ENCODE data around the gene KCNAB2.

Gene KCNAB2

DNA sequence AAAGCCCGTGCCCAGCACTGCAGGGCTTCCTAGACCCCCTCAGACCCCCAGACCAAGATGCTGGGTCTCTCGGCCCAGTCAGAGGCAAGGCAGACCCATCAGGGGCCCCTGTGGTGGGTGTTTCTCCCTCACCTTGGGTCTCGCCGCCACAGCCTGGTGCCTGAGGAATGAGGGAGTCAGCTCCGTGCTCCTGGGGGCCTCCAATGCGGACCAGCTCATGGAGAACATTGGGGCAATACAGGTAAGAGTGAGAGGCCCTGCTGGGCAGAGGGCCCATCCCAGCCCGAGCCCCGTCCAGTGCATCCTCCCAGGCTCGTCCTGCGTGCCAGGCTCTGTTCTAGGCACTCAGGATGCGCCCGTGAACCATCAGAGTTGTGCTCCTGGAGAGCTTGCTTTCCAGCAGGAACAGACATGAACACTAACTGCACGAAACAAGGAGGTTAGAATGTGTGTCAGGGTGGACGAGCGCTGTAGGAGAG lies 51.5 kb downstream of the KCNAB2 start:
- no peak for DNase-seq (ENCODE audit: low read depth)

DNA sequence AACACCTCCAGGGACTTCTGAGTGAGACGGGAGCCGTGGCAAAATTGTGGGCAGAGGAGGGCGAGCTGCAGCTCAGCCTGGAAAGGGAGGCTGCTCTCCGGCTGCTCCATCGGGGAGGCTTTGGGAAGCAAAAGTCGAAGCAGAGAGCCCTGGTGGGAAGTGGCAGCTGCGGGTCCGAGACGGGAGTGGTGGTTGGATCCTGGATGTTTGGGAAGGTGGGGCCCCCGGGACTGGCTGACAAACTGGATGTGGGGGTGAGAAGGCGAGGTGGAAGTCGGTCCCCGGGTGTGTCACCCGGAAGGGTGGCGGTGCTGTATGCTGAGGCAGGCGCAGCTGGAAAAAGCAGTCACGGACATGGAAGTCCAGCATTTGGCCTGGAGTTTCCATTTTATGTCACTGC lies 52.1 kb downstream of the KCNAB2 start:
- DNase-seq (ENCODE audit: low read depth) = no peak

DNA sequence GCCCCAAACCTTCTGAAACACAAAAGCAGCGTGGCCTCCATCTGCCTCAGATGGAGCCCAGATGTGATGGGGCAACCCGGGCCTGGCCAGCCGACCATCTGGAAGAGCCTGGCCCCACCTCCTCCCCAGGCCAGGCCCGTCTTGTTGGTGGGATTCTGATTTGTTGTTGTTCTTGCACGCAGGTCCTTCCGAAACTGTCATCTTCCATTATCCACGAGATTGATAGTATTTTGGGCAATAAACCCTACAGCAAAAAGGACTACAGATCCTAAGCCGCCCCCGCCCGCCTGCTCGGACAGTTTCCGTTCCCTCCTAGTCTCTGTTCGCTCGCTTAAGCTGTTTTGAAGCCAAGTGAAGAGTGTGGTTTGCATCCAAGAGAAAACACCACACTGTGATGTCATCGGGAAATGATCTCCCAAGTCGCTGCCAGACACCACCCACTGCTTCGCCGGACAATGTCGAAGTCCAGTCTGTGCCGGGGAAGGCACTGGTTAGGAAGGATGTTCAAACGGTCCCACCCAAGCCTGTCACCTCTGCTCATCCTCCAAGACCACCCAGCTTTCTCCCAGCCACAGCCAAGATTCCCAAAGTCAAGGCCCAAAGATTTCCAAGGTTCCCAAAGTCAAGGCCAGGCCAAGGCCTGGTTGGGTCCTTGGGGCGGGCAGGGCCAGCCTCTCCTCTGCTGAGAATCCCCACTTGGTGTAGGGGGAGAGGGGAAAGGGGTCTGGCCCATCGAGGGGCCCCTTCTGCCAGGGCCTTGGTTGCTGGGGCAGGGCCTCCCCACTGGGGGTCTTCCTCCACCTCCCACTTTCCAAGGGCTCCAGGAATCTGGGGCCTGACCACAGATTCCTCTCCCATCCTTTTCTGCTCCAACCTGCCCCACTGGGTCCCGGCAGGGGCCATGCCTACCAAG lies 52.9 kb downstream of the KCNAB2 start:
- DNase-seq (ENCODE audit: low read depth) = no peak

DNA sequence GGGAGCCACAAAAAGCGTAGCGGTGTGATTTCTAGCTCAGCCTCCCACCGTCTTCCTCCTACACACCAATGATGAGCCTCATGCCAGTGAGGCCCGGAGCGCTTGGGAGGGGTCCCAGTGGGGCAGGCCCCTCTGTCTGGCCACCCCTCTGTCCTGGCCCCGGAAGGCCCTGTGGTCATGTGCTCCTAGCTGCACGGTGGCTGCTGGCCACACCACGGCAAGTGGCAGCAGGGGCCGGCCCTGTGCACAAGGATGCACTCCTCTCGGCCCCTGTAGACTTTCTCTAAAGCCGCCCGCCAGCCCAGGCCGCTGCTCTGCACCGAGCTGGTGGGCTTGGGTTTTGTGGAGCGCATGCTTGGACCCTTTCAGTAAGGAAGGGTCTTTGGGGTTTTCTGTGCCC lies 53.6 kb downstream of the KCNAB2 start:
- DNase-seq (ENCODE audit: low read depth) = no peak

DNA sequence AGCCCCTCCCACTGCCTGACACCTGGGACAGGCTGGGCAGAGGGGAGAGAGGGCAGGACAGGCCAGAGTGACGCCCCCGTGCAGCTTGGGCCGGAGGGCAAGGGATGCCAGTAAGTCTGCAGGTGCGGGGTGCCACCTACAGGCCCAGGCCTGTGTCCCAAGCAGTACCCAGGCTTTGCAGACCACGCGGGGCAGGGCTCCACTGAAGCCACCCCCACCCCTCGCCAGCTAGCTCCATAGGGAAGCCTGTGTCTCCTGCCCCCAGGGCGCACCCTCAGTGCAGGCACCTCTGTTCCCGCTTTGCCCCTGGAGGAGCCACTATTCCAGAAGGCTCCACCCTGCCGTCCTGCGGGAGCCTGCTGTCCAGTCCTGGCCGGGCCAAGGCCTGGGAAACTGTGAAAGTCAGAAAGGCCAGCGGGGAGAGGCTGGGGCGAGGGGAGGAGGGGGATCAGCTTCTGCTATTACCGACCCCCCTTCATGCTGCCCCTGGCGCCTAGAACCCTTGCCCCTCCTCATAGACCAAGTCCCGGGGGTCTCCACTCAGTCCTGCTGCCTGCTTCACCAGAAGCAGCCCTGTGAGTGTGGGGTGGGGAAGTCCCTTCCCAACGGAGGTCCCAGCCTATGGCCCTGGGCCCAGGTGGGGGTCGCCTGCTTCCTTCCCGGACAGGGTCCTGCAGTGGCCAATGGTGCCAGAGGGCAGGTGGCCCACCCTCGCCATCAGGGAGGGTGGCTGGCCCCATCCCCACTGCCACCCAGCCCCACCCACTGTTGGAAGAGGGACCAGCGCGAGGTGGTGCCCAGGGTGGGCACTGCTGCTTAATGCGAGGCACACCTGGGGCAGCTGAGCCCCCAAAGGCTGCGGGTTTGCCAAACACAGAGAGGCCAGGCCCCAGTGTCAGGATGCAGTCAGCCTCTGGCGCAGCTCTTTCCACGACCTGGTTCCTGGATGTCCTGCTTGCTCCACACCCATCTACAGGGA lies 54.4 kb downstream of the KCNAB2 start:
- no peak for DNase-seq (ENCODE audit: low read depth)

DNA sequence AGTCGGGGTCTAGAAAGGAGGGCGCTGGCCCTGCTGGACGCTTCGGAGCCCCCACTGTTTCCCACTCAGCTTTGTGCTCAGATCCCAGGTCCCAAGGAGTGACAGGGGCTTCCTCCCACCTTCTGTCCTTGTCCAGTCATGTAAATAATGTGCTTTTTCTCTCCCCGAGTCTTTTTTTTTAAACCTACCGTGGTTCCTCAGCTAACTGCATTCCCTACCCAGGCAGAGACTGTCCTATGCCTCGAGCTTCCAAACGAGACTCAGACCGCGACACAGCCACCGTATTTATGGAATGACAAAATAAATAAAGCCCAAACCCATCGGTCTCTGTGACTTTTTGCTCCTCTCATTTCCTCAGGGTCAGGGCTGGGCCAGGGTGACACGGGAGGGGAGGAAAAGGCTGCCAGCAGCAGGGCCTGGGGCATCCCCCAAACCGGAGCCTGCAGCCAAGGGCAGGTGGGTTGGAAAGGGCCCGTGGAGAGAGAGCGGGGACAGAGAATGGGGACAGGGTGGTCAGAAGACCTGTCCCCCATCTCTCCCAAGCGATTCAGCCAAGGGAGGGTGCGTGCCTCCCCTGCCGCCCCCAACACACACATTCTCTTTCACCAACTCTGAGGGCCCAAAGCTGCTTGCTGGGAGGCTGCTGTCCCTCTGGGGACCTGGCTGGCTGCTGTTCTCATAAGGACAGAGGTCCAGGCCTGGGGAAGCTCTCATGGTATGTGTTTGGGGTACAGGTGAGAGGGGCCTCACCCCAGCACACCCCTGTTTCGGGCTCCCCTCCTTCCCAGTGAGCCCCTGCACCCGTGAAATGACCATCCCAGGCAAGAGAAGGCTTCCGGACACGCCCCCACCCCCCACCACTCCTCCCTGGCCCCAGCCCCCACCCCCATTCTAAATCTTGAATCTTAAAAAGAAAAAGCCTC lies 55.4 kb downstream of the KCNAB2 start:
- DNase-seq (ENCODE audit: low read depth) = no peak

DNA sequence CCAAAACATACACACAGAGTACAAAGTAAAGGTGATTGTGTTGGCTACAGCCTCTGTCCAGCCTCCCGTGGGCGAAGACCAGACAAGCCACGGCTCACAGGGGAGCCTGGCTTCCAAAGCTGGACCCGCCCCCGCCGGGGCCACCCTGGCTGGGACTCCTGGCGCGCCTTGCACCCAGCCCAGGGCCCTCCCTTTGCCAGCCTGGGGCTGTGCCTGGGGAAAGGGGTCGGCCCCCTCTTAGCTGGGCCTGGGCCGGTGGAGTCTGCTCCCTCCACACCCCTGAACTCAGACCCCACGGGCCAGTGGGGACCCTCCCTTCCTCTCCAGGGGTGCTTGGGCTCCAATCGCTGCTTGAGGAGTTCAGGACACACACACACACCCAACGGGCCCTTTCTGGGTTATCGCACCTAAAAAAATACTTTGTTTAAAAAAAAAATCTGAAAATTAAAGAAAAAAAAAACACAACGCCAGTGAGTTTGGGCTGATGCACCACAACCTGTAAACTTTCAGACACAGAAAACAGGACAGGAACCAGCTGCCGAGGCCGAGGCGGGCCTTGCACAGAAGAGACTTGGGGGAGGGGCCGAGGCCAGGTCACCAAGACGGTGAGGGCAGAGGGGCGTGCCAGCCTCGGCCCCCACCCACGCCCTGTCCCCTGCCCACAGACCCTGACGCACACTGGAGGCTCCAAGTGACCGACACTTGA lies 56.3 kb downstream of the KCNAB2 start:
- DNase-seq (ENCODE audit: low read depth) = no peak

DNA sequence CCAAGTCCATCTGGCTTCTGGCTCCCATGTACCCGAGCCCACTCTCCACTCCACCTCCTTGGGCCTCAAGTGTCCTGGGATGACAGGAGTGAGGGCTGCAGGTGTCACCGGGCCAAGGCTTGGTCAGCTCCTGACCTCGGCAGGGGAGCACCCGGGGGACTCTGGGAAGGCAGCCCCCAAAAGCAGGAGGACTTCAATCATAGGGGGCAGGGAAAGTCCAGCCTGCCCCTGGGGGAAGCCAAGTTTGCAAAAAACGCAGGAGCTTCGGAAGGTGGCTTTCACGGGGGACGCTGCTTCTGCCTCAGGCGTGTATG lies 56.8 kb downstream of the KCNAB2 start:
- no peak for DNase-seq (ENCODE audit: low read depth)

DNA sequence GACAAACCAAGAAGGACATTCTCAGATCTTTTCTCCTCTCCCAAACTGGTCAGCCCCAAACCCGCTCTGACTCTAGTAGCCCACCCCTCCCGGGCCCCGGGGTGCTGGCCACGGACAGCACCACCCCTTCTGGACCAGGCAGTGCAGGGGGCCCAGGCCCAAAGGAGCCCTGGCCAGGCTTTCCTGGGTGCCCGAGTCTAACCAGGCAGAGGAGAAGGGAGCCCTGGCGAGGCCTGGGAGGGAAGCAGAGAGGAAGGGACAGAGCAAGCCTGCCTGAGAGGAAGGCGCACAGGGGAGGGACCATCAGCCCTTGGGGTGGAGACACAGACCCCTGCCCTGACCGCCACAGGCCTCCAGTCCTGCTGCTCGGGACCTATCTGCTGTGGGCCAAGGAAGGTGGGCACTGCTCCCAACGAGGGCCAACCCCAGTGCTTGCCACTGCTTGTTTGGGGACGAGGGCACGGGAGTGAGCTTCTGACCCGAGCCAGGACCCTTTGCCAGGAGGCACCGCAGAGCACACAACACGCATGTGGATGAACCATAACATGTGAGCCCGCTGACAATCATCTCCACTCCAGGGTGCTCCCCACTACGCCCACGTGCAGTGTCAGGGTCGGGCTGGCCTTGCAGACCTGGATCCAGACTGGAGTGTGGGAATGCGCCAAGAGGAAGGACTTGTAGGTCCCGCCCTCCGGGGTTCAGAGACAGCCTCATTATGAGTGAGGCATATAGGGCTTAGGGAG lies 57.6 kb downstream of the KCNAB2 start:
- DNase-seq (ENCODE audit: low read depth) = no peak

DNA sequence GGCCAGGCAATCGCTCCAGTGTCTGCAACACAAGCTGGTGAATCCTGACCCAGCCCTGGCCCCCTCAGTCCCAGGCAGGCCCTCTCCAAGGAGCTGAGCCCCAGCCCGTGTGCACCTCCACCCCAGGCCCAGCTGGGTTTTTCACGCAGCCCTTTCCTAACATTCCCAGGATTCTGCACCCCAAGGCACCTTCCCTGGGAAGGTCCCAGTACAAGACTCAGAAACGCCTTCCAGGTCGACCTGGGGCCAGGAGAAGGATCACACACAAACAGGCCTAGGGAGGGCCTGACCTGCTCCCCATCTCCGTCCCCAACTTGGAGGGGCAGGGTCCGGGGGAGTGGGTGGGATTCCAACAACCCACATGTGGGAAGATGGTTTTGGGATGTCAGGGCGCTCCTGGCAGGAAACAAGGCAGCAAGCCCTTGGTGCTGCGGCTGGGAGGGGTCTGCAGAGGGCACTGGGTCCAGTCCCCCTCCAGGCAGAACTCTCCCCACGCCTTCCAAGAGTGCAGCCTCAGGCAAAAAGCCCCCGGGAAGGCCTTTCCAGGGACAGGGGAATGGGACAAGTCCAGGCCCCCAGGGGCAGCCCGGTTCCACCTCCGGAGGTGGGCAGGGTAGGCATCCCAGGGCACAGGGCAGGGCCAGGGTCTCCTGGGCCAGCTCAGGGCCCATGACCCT lies 58.3 kb downstream of the KCNAB2 start:
- no peak for DNase-seq (ENCODE audit: low read depth)

DNA sequence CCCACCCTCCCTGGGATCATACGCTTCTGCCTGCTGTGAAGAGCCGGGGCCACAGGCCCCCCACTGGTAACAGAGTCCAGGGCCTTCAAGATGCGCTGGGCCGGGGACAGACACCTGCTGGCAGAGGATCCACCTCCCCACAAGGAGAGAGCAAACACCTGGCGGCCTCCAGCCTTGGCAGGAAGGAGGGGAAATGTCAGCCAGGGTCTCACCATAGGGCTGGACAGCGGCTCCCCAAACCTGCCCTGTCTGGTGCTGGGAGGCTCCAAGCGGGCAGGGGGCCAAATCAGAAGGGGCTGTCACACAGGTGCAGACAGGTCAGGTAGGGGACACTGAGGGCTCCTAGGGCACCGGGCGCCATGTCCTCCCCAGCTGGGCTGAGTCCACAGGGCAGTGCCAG lies 58.9 kb downstream of the KCNAB2 start:
- no peak for DNase-seq (ENCODE audit: low read depth)

DNA sequence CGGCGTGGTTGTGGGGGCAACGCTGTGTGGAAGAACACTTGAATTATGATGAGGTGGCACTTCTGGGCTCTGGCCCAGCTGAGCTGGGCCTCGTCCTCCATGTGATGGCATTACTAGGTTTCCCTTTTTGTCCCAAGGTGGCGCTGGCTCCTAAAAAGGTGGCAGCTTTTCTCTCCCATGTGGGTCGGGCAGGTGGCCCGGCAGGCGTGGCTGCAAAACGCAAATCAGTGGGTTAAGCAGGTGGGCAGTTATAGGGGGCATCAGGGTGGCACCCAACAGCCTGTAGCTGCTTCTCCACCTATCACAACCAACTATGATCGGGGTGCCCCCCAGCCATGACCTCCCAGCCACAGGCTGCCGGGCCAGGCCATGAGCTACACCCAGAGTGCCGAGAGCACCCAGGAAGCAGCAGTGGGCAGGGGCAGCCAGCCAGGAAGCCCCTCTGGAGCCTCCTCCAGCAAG lies 59.6 kb downstream of the KCNAB2 start:
- DNase-seq (ENCODE audit: low read depth) = no peak

DNA sequence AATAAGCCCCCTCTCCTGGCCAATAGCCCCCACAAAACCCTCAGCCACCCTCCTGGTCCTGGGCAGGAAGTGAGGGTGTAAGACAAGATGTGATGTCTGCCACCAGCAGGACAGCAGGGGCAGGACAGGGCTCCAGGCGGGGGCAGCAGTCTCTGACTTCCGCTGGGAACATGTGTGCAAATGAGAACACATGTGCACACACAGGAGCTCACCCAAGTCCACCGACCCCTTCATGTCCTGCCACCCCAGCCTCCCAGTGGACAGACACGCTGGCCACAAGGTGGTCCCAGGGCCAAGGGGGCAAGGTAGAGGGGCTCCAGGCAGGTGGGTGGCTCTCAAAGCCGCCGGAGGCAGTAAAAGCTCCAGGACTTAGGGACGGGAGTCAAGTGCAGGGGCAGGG lies 60.1 kb downstream of the KCNAB2 start:
- DNase-seq (ENCODE audit: low read depth) = no peak

DNA sequence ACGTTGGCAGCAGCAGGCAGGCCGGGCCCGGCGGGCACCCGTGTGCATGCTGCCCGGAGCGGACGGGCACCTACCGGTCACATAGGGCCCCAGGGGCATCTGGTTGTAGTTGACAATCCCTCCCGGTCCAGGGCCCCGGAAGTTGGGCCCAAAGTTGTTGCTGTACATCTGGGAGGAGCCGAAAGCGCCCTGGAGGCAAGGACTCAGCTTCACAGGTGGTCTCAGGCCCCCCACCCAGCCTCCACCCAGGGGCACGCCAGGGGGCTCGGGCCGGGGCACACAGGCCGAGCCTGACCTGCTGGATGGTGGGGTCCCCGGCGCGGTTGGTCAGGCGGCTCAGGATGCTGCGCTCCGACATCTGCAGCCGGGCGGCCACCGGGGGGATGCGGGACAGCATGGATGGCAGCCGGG lies 60.6 kb downstream of the KCNAB2 start:
- DNase-seq (ENCODE audit: low read depth) = no peak

DNA sequence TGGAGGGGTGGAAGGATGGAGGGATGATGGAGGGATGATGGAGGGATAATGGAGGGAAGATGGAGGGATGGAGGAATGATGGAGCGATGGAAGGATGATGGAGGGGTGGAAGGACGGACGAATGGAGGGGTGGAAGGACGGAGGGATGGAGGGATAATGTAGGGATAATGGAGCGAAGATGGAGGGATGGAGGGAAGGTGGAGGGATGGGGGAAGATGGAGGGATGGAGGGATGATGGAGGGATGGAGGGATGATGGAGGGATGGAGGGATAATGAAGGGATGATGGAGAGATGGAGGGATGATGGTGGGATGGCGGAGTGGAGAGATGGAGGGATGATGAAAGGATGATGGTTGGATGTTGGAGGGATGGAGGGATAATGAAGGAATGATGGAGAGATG lies 61.3 kb downstream of the KCNAB2 start:
- DNase-seq (ENCODE audit: low read depth) = no peak

DNA sequence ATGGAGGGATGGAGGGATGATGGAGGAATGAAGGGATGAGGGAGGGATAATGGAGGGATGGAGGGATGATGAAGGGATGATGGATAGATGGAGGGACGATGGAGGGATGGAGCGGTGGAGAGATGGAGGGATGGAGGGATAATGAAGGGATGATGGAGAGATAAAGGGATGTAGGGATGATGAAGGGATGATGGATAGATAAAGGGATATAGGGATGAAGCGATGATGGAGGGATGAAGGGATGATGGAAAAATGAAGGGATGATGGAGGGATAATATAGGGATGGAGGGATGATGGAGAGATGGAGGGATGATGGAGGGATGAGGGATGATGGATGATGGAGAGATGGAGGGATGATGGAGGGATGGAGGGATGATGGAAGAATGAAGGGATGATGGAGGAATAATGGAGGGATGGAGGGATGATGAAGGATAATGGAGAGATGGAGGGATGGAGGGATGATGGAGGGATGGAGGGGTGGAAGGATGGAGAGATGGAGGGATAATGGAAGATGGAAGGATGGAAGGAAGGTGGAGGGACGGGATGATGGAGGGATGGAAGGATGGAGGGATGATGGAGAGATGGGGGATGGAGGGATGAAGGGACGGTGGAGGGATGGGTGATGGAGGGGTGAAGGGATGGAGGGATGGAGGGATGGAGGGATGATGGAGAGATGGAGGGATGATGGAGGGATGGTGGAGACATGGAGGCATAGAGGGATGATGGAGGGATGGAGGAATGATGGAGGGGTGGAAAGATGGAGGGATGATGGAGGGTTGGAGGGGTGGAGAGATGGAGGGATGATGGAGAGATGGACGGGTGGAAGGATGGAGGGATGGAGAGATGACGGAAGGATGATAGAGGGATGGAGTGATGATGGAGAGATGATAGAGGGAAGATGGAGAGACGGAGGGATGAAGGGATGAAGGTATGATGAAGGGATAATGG lies 62.0 kb downstream of the KCNAB2 start:
- DNase-seq (ENCODE audit: low read depth) = no peak

DNA sequence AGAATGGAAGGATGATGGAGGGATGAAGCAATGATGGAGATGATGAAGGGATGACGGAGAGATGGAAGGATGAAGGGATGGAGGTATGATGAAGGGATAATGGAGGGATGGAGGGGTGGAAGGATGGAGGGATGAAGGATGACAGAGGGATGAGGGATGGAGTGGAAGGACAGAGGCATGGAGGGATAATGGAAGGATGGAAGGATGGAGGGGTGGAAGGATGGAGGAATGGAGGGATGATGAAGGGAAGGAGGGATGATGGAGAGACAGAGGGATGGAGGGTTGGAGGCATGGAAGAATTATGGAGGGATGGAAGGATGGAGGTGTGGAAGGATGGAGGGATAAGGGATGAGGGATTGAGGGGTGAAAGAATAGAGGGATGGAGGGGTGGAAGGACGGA lies 62.8 kb downstream of the KCNAB2 start:
- no peak for DNase-seq (ENCODE audit: low read depth)

DNA sequence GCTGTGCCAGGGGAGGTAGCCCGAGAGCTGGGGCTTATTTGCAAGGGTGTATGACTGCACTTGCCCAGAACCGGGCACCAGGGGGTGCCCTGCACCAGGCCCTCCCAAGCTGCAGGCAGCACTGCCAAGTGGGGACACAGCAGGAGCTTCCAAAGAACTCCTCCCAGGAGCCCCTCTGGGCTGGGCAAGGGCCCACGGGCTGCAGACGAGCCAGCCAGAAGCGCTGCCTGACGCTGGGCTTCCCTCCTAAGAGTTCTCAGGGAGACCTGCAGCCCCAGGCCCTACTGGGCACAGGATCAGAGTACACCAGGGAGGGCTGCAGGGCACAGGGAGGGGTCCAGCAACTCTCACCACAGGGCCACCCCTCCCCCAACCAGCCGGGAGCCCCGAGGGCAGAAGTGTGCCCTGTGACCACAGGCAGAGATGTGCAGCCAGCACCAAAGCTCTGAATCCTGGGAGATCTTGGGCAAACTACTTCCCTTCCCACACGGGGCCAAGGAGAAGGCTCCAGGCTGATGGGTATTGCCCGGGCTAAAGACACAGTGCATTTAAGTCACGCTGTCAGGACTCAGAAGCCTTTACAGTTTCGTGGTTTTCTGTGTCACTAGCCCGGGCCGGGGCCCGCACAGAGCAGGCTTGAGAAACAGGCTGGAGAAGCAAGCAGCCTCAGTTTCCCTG lies 63.4 kb downstream of the KCNAB2 start:
- no peak for DNase-seq (ENCODE audit: low read depth)
